Stimulated activated memory B cell treated with anti-CD40 and anti-IgM and Interleukin-4, amounts not matched to agents 10 μg/mL and 1 μg/mL and 100 μg/mL, for 72 hours (primary cell): ENCODE data around the gene WFDC9.
"Not testable (repeated sequence)": the region's sequence is repeated elsewhere in the genome, so short reads cannot be mapped to it uniquely, and the experiment has no call there.

Experiments
- ATAC-seq: fragments of 150-1000 bp; cut with Tn5 transposase; 2 replicates; pipeline ENCODE4 v1.10.0; 2021
- H3K27ac Mint-ChIP-seq: one replicate; pipeline ENCODE4 v1.8.0; 2022; ENCODE audit warnings: mild to moderate bottlenecking, mixed read lengths
- H3K27me3 Mint-ChIP-seq: one replicate; pipeline ENCODE4 v1.8.0; 2022; ENCODE audit warnings: mixed read lengths
- H3K36me3 Mint-ChIP-seq: one replicate; pipeline ENCODE4 v1.8.0; 2022; ENCODE audit warnings: mixed read lengths
- H3K4me1 Mint-ChIP-seq: one replicate; pipeline ENCODE4 v1.8.0; 2022; ENCODE audit warnings: mixed read lengths
- H3K4me3 Mint-ChIP-seq: one replicate; pipeline ENCODE4 v1.8.0; 2022; ENCODE audit warnings: mild to moderate bottlenecking, moderate library complexity, mixed read lengths
- H3K9me3 Mint-ChIP-seq: one replicate; pipeline ENCODE4 v1.8.0; 2022; ENCODE audit warnings: mixed read lengths

The WFDC9 gene

GRCh38 chr20:45621593-45621992 lies 9.5 kb downstream of the WFDC9 start:
- peaks cover 21% of the 10 kb centered on the region for H3K27me3 Mint-ChIP-seq
- H3K4me3 Mint-ChIP-seq: no peak overlapping the region
- no peaks in the 10 kb centered on the region for H3K4me1 Mint-ChIP-seq
- H3K27ac Mint-ChIP-seq: no peak overlapping the region
- no peaks in the 10 kb centered on the region for H3K36me3 Mint-ChIP-seq
- H3K9me3 Mint-ChIP-seq: peaks cover 14% of the 10 kb centered on the region
- no peak for ATAC-seq

- peaks cover 4% of the 10 kb centered on the region for H3K9me3 Mint-ChIP-seq
- H3K4me3 Mint-ChIP-seq: no peak overlapping the region
- no peaks in the 10 kb centered on the region for H3K36me3 Mint-ChIP-seq
- H3K4me1 Mint-ChIP-seq: no peaks in the 10 kb centered on the region
- no peak overlapping the region for H3K27ac Mint-ChIP-seq
- no peak for ATAC-seq
- H3K27me3 Mint-ChIP-seq: peaks cover 10% of the 10 kb centered on the region
Observed at GRCh38 chr20:45617591-45617990, 13.5 kb downstream of the WFDC9 start.

GRCh38 chr20:45612314-45612713 lies 18.8 kb downstream of the WFDC9 start:
- Mint-ChIP-seq H3K4me3 (no peak overlapping the region), H3K27me3 (peaks cover 47% of the 10 kb centered on the region), H3K4me1 (no peaks in the 10 kb centered on the region), H3K36me3 (no peaks in the 10 kb centered on the region), H3K9me3 (peaks cover 3% of the 10 kb centered on the region), H3K27ac (no peak overlapping the region)
- no peak for ATAC-seq

GRCh38 chr20:45611054-45611453 lies 20.0 kb downstream of the WFDC9 start:
- Mint-ChIP-seq H3K27ac (no peak overlapping the region), H3K4me3 (no peak overlapping the region), H3K27me3 (peaks cover 53% of the 10 kb centered on the region), H3K36me3 (no peaks in the 10 kb centered on the region), H3K4me1 (no peaks in the 10 kb centered on the region), H3K9me3 (peaks cover 7% of the 10 kb centered on the region)
- no peak for ATAC-seq

GRCh38 chr20:45607810-45608209 lies 23.3 kb downstream of the WFDC9 start:
- no peaks in the 10 kb centered on the region for H3K4me1 Mint-ChIP-seq
- peaks cover 55% of the 10 kb centered on the region for H3K27me3 Mint-ChIP-seq
- H3K27ac Mint-ChIP-seq: no peak overlapping the region
- H3K9me3 Mint-ChIP-seq: peaks cover 11% of the 10 kb centered on the region
- H3K36me3 Mint-ChIP-seq: no peaks in the 10 kb centered on the region
- H3K4me3 Mint-ChIP-seq: no peak overlapping the region
- ATAC-seq: no peak

GRCh38 chr20:45595235-45595634 lies 35.8 kb downstream of the WFDC9 start:
- Mint-ChIP-seq H3K27ac (no peak overlapping the region), H3K36me3 (no peaks in the 10 kb centered on the region), H3K4me1 (no peaks in the 10 kb centered on the region), H3K27me3 (peaks cover 62% of the 10 kb centered on the region), H3K4me3 (no peak overlapping the region), H3K9me3 (peaks cover 3% of the 10 kb centered on the region)
- no peak for ATAC-seq

GRCh38 chr20:45593498-45593897 lies 37.6 kb downstream of the WFDC9 start:
- Mint-ChIP-seq H3K4me1 (no peaks in the 10 kb centered on the region), H3K27ac (no peak overlapping the region), H3K9me3 (peaks cover 3% of the 10 kb centered on the region), H3K4me3 (no peak overlapping the region), H3K36me3 (no peaks in the 10 kb centered on the region), H3K27me3 (peaks cover 62% of the 10 kb centered on the region)
- ATAC-seq: no peak

- Mint-ChIP-seq H3K27me3 (peaks cover 56% of the 10 kb centered on the region), H3K4me1 (no peaks in the 10 kb centered on the region), H3K36me3 (no peaks in the 10 kb centered on the region), H3K4me3 (no peak overlapping the region), H3K27ac (no peak overlapping the region), H3K9me3 (peaks cover 3% of the 10 kb centered on the region)
- ATAC-seq: peak; percentile 51
Observed at GRCh38 chr20:45592574-45593189, 38.4 kb downstream of the WFDC9 start.

- Mint-ChIP-seq H3K4me1 (no peaks in the 10 kb centered on the region), H3K9me3 (peaks cover 3% of the 10 kb centered on the region), H3K36me3 (no peaks in the 10 kb centered on the region), H3K27me3 (peaks cover 45% of the 10 kb centered on the region), H3K27ac (no peak overlapping the region), H3K4me3 (no peak overlapping the region)
- ATAC-seq: no peak
Observed at GRCh38 chr20:45589725-45590124, 41.4 kb downstream of the WFDC9 start.

GRCh38 chr20:45588800-45589199 lies 42.3 kb downstream of the WFDC9 start:
- Mint-ChIP-seq H3K27me3 (peaks cover 36% of the 10 kb centered on the region), H3K36me3 (no peaks in the 10 kb centered on the region), H3K4me1 (no peaks in the 10 kb centered on the region), H3K9me3 (peaks cover 3% of the 10 kb centered on the region), H3K27ac (no peak overlapping the region), H3K4me3 (no peak overlapping the region)
- ATAC-seq: no peak

GRCh38 chr20:45585986-45586385 lies 45.1 kb downstream of the WFDC9 start:
- not testable (repeated sequence) for H3K4me3 Mint-ChIP-seq, H3K9me3 Mint-ChIP-seq, H3K4me1 Mint-ChIP-seq, ATAC-seq, H3K27ac Mint-ChIP-seq, H3K36me3 Mint-ChIP-seq
- peaks cover 11% of the 10 kb centered on the region for H3K27me3 Mint-ChIP-seq

- H3K27ac Mint-ChIP-seq, H3K36me3 Mint-ChIP-seq, H3K4me1 Mint-ChIP-seq, H3K9me3 Mint-ChIP-seq, ATAC-seq, H3K4me3 Mint-ChIP-seq: not testable (repeated sequence)
- H3K27me3 Mint-ChIP-seq: peaks cover 16% of the 10 kb centered on the region
Observed at GRCh38 chr20:45584294-45584693, 46.8 kb downstream of the WFDC9 start.

- Mint-ChIP-seq H3K4me1 (no peaks in the 10 kb centered on the region), H3K4me3 (no peak overlapping the region), H3K9me3 (peaks cover 4% of the 10 kb centered on the region), H3K27me3 (peaks cover 16% of the 10 kb centered on the region), H3K27ac (no peak overlapping the region), H3K36me3 (no peaks in the 10 kb centered on the region)
- ATAC-seq: no peak
Observed at GRCh38 chr20:45583502-45583901, 47.6 kb downstream of the WFDC9 start.

GRCh38 chr20:45581702-45582101 lies 49.4 kb downstream of the WFDC9 start:
- no peaks in the 10 kb centered on the region for H3K36me3 Mint-ChIP-seq
- H3K4me1 Mint-ChIP-seq: no peaks in the 10 kb centered on the region
- H3K9me3 Mint-ChIP-seq: peaks cover 4% of the 10 kb centered on the region
- no peak for ATAC-seq
- H3K27me3 Mint-ChIP-seq: peaks cover 13% of the 10 kb centered on the region
- no peak overlapping the region for H3K27ac Mint-ChIP-seq
- no peak overlapping the region for H3K4me3 Mint-ChIP-seq

- peaks cover 17% of the 10 kb centered on the region for H3K27me3 Mint-ChIP-seq
- no peak within 1 kb of the TSS for H3K4me3 Mint-ChIP-seq
- H3K9me3 Mint-ChIP-seq: peaks cover 4% of the 10 kb centered on the region
- peak; percentile 36 for ATAC-seq
- no peak within 1 kb of the TSS for H3K27ac Mint-ChIP-seq
- no peaks in the 10 kb centered on the region for H3K4me1 Mint-ChIP-seq
- no peaks in the 10 kb centered on the region for H3K36me3 Mint-ChIP-seq
Observed at GRCh38 chr20:45579184-45579583, 51.9 kb downstream of the WFDC9 start, which contains the start of gene WFDC8. Gene WFDC8, minus strand, starts transcription at chr20:45579284. Its CDS starts 37 bp downstream, at chr20:45579247.

- H3K36me3 Mint-ChIP-seq: no peaks in the 10 kb centered on the region
- no peak for ATAC-seq
- no peak overlapping the region for H3K4me3 Mint-ChIP-seq
- H3K27me3 Mint-ChIP-seq: peaks cover 27% of the 10 kb centered on the region
- H3K9me3 Mint-ChIP-seq: peaks cover 4% of the 10 kb centered on the region
- no peak overlapping the region for H3K27ac Mint-ChIP-seq
- H3K4me1 Mint-ChIP-seq: no peaks in the 10 kb centered on the region
Observed at GRCh38 chr20:45578231-45578630, 52.9 kb downstream of the WFDC9 start.
